ENCODE data around the gene BTBD1. TPM values are rescaled to one million over a fixed set of nuclear protein-coding genes. Genes with fewer than 3 reads are reported as not detected.
"Not testable (repeated sequence)": the region's sequence is repeated elsewhere in the genome, so short reads cannot be mapped to it uniquely, and the experiment has no call there.

Gene BTBD1
- total RNA-seq, 1 experiment from 2014 or later = 80.0 TPM

- H3K9ac ChIP-seq (ENCODE audit: low read length); H3K27ac ChIP-seq (ENCODE audit: low read depth, low read length); H3K79me2 ChIP-seq (ENCODE audit: insufficient read depth, low read length); H3K4me1 ChIP-seq (ENCODE audit: control insufficient read depth in 1 of 2, insufficient read depth in 2 of 2, low read length in 2 of 2); POLR2A ChIA-PET; H4K20me1 ChIP-seq (ENCODE audit: insufficient read depth); BruUV-seq (replicated peaks); H3K27me3 ChIP-seq (ENCODE audit: insufficient read depth, low read length); H3K4me3 ChIP-seq (replicated peaks in 1 of 2; ENCODE audit: low read depth in 1 of 2, low read length in 2 of 2); DNase-seq (ENCODE audit: low read depth, low spot score); H3K9me2 ChIP-seq (ENCODE audit: insufficient read depth); RAD21 ChIA-PET (ENCODE audit: low non-redundant PET in 1 of 2, low total read pairs in 2 of 2, uncharacterized antibody in 2 of 2, unreplicated experiment in 2 of 2); H2AFZ ChIP-seq (ENCODE audit: low read depth, low read length, poor library complexity, severe bottlenecking); ATAC-seq; H3K4me2 ChIP-seq (ENCODE audit: low read length); intact Hi-C loops (cut with micrococcal nuclease); H3K9me3 ChIP-seq (ENCODE audit: control insufficient read depth in 1 of 2, insufficient read depth in 1 of 2, low read depth in 1 of 2, low read length in 2 of 2); H3K36me3 ChIP-seq (ENCODE audit: control insufficient read depth in 1 of 2, insufficient read depth in 2 of 2, low read length in 2 of 2); CTCF ChIA-PET: not testable (repeated sequence)
Measured at GRCh38 chr15:83091965-83092308, 24.9 kb upstream of the BTBD1 start.

DNA sequence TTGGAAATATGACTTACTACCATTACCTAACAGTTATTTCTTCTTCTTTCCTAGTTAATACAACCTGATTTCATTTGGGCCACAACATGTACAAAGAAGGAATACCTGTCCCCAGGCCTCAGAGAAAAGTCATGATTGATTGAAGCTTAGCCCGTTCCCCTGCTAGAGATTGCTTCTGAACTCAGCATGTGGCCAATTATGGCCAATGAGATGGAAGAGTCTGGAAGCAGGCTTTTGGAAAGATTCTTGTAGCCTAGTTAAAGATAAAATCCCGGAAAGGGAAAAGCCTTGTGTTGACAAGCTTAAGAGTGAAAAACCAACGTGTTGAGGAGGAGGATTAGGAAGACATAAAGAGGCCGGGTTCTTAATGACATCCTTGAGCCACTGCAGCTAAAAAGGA lies 23.4 kb upstream of the BTBD1 start:
- TF ChIP-seq, protein P1, sequence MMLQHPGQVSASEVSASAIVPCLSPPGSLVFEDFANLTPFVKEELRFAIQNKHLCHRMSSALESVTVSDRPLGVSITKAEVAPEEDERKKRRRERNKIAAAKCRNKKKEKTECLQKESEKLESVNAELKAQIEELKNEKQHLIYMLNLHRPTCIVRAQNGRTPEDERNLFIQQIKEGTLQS (IDR thresholded peaks at IDR 0.05) = no peak
- no peak for TF ChIP-seq POLR2AphosphoS5 (IDR thresholded peaks at IDR 0.05; ENCODE audit: low read depth, low read length)
- TF ChIP-seq SIN3A (IDR thresholded peaks at IDR 0.05; ENCODE audit: low read depth) = no peak
- TF ChIP-seq REST (IDR thresholded peaks at IDR 0.05; ENCODE audit: low read depth) = no peak
- TF ChIP-seq EZH2phosphoT487 (IDR thresholded peaks at IDR 0.05; ENCODE audit: borderline replicate concordance) = no peak
- no peak for TF ChIP-seq JUND (IDR thresholded peaks at IDR 0.05)
- no peak for TF ChIP-seq RAD21 (IDR thresholded peaks at IDR 0.05; ENCODE audit: low read depth)
- no peak for TF ChIP-seq CEBPB (IDR thresholded peaks at IDR 0.05; ENCODE audit: low read depth)
- no peak for TF ChIP-seq EGR1 (IDR thresholded peaks at IDR 0.05; ENCODE audit: low read depth)
- Histone ChIP-seq H3K9me3 (ENCODE audit: control insufficient read depth in 1 of 2, insufficient read depth in 1 of 2, low read depth in 1 of 2, low read length in 2 of 2) (no peaks in the 10 kb centered on the region), H3K9me2 (ENCODE audit: insufficient read depth) (no peaks in the 10 kb centered on the region), H3K4me2 (ENCODE audit: low read length) (no peak overlapping the region), H3K79me2 (ENCODE audit: insufficient read depth, low read length) (no peaks in the 10 kb centered on the region), H3K27ac (ENCODE audit: low read depth, low read length) (no peak overlapping the region), H3K27me3 (ENCODE audit: insufficient read depth, low read length) (no peaks in the 10 kb centered on the region), H4K20me1 (ENCODE audit: insufficient read depth) (no peaks in the 10 kb centered on the region), H3K4me3 (replicated peaks in 1 of 2; ENCODE audit: low read depth in 1 of 2, low read length in 2 of 2) (no peak overlapping the region), H2AFZ (ENCODE audit: low read depth, low read length, poor library complexity, severe bottlenecking) (no peak overlapping the region), H3K9ac (ENCODE audit: low read length) (no peak overlapping the region), H3K36me3 (ENCODE audit: control insufficient read depth in 1 of 2, insufficient read depth in 2 of 2, low read length in 2 of 2) (no peaks in the 10 kb centered on the region), H3K4me1 (ENCODE audit: control insufficient read depth in 1 of 2, insufficient read depth in 2 of 2, low read length in 2 of 2) (no peaks in the 10 kb centered on the region)
- ATAC-seq = no peak
- RAD21 ChIA-PET (ENCODE audit: low non-redundant PET in 1 of 2, low total read pairs in 2 of 2, uncharacterized antibody in 2 of 2, unreplicated experiment in 2 of 2) = no interaction called here
- no peak for DNase-seq (ENCODE audit: low read depth, low spot score)
- intact Hi-C loops (cut with micrococcal nuclease) = no loop called here
- CTCF ChIA-PET = no interaction called here
- BruUV-seq (replicated peaks) = no TSS peak
- POLR2A ChIA-PET = no interaction called here

Data from HCT116 (cell line).